WI38 (cell line): ENCODE results near the gene DCTD.

ENCODE experiments used
- H3K4me3 ChIP-seq: 2 replicates; pipeline ENCODE4 v1.5.1; 2011; ENCODE audit warnings: low read depth, mild to moderate bottlenecking, control low read depth, low read length
- CTCF ChIP-seq: IDR thresholded peaks from 2 replicates; pipeline ENCODE4 v1.5.1; 2012; ENCODE audit warnings: low read depth, mild to moderate bottlenecking, control low read depth, low read length

Gene DCTD

GRCh38 chr4:182876427-182876826 lies 40.8 kb downstream of the DCTD start:
- TF ChIP-seq CTCF, result no peak
- no peak overlapping the region for H3K4me3 ChIP-seq

- no peak for TF ChIP-seq CTCF
- H3K4me3 ChIP-seq, result no peak overlapping the region
Measured at GRCh38 chr4:182875453-182876405, 41.5 kb downstream of the DCTD start.

GRCh38 chr4:182874797-182875345 lies 42.3 kb downstream of the DCTD start:
- H3K4me3 ChIP-seq, result no peak overlapping the region
- no peak for TF ChIP-seq CTCF

- no peak for TF ChIP-seq CTCF
- H3K4me3 ChIP-seq, result no peak overlapping the region
Measured at GRCh38 chr4:182874304-182874751, 42.9 kb downstream of the DCTD start.

- no peak for TF ChIP-seq CTCF
Measured at GRCh38 chr4:182873726-182874125, 43.5 kb downstream of the DCTD start.

GRCh38 chr4:182873289-182873688 lies 43.9 kb downstream of the DCTD start:
- H3K4me3 ChIP-seq, result no peak overlapping the region
- no peak for TF ChIP-seq CTCF

More at GRCh38 chr4:182873726-182874125, 43.5 kb downstream of the DCTD start:
- H3K4me3 ChIP-seq, result no peak overlapping the region

GRCh38 chr4:182872886-182873285 lies 44.3 kb downstream of the DCTD start:
- no peak overlapping the region for H3K4me3 ChIP-seq
- no peak for TF ChIP-seq CTCF
